Peyer's patch (tissue), 4 donors: ENCODE results near the gene SPATS2. TPM values are rescaled to one million over a fixed set of nuclear protein-coding genes. Genes with fewer than 3 reads are reported as not detected.
"Not testable (repeated sequence)": the region's sequence is repeated elsewhere in the genome, so short reads cannot be mapped to it uniquely, and the experiment has no call there.

Experiments
- DNase-seq, 3 donors: peaks; one replicate each; pipeline ENCODE4 v3.0.0-alpha.2; 2017 to 2019
- H3K27ac ChIP-seq, 4 donors: fragments of 200-600 bp; sonication (generic); one replicate each; pipeline ENCODE4 v1.5.1; 2016 to 2019
- H3K27me3 ChIP-seq, 2 donors: fragments of 200-600 bp; sonication (generic); one replicate each; pipeline ENCODE4 v1.5.1; 2019
- H3K36me3 ChIP-seq, 3 donors: fragments of 200-600 bp; sonication (generic); one replicate each; pipeline ENCODE4 v1.5.1; 2016 to 2019
- H3K4me1 ChIP-seq, 4 donors: fragments of 200-600 bp; sonication (generic); one replicate each; pipeline ENCODE4 v1.5.1; 2016 to 2019
- H3K4me3 ChIP-seq, 4 donors: fragments of 200-600 bp; sonication (generic); 1 replicate in 3 of 4; 2 replicates in 1 of 4; pipeline ENCODE4 v1.5.1; 2016 to 2019; ENCODE audit warnings: mild to moderate bottlenecking in 1 of 4
- H3K9me3 ChIP-seq, 4 donors: fragments of 200-600 bp; sonication (generic); one replicate each; pipeline ENCODE4 v1.5.1; 2016 to 2019; ENCODE audit warnings: mild to moderate bottlenecking in 1 of 4
- POLR2A ChIP-seq, 2 donors: fragments of 450-650 bp; IDR thresholded peaks; one replicate each; pipeline ENCODE4 v1.5.1; 2017; ENCODE audit warnings: antibody characterized with exemption in 2 of 2, mild to moderate bottlenecking in 2 of 2, moderate library complexity in 2 of 2
- total RNA-seq, 4 donors: library from RNA; depleted of rRNA; stranded (reverse); fragments of >200 nt; gene quantifications; one replicate each; pipeline ENCODE4 v1.1.0, GENCODE V29; 2016
- TF ChIP-seq, protein P1 (sequence below), 6 experiments: fragments of 450-650 bp in 4 of 6; fragments of 200-600 bp in 2 of 6; sonication (generic) in 1 of 6; IDR thresholded peaks; one replicate each; pipeline ENCODE4 v1.5.1; 2017 to 2019; ENCODE audit warnings: antibody characterized with exemption in 6 of 6, mild to moderate bottlenecking in 3 of 6, moderate library complexity in 1 of 6

The SPATS2 gene
- total RNA-seq, 4 donors from 2014 or later, result 20.2 to 49.5 (median 24.8) TPM

DNA sequence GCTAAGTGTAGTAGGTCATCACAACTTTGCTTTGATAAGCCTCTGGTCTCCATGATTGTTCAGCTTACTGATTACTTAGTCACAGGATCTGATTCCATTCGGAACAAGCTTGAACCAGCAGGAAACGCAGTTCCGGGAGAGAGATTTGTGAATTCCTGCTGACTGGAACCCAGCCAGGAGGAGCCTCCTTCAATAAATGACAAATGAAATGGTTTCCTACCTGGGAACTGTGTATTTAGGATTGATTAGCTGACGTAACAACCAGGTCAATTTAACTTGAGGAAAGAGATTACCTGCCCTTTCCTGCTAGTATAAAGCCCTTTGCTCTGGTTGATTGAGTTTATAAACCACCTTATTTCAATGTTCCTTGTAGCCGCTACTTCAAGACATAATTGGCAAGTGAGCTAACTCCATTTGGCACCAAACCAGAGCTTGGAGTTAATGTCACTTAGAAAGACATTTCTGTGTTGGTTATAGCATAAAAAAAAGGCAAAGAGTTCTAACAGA is 136.5 kb downstream of the SPATS2 start:
- no peak overlapping the region for H3K27ac ChIP-seq
- TF ChIP-seq, protein P1, sequence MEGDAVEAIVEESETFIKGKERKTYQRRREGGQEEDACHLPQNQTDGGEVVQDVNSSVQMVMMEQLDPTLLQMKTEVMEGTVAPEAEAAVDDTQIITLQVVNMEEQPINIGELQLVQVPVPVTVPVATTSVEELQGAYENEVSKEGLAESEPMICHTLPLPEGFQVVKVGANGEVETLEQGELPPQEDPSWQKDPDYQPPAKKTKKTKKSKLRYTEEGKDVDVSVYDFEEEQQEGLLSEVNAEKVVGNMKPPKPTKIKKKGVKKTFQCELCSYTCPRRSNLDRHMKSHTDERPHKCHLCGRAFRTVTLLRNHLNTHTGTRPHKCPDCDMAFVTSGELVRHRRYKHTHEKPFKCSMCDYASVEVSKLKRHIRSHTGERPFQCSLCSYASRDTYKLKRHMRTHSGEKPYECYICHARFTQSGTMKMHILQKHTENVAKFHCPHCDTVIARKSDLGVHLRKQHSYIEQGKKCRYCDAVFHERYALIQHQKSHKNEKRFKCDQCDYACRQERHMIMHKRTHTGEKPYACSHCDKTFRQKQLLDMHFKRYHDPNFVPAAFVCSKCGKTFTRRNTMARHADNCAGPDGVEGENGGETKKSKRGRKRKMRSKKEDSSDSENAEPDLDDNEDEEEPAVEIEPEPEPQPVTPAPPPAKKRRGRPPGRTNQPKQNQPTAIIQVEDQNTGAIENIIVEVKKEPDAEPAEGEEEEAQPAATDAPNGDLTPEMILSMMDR (IDR thresholded peaks at IDR 0.05), result no peak
- TF ChIP-seq POLR2A (IDR thresholded peaks at IDR 0.05), result no peak
- no peaks in the 10 kb centered on the region for H3K27me3 ChIP-seq
- peaks cover 0 to 14% (median 0%) of the 10 kb centered on the region in 3 donors for H3K36me3 ChIP-seq
- no peaks in the 10 kb centered on the region for H3K4me1 ChIP-seq
- H3K4me3 ChIP-seq, result no peak overlapping the region
- no peaks in the 10 kb centered on the region for H3K9me3 ChIP-seq
- no peak for DNase-seq

DNA sequence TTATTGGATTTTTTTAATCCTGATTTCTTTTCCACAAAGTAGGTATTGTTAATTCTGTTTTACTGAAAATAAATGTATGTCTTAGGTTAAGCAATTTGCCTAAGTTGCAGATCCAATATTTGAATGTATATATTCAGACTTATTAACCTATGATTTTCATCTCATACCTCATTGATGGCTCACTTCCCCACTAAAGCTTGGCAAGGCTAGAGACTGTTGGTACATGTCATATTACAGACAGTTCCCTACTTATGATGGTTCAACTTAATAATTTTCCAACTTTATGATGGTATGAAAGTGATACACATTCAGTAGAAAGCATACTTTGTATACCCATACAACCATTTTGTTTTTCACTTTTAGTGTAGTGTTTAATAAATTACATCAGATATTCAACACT is 138.4 kb downstream of the SPATS2 start:
- H3K27ac ChIP-seq, result no peak overlapping the region
- H3K36me3 ChIP-seq, result peaks cover 0 to 6% (median 0%) of the 10 kb centered on the region in 3 donors
- H3K27me3 ChIP-seq, result no peaks in the 10 kb centered on the region
- H3K4me1 ChIP-seq, result no peaks in the 10 kb centered on the region
- TF ChIP-seq POLR2A (IDR thresholded peaks at IDR 0.05), result no peak
- TF ChIP-seq, protein P1 (IDR thresholded peaks at IDR 0.05), result no peak
- H3K9me3 ChIP-seq, result no peaks in the 10 kb centered on the region
- H3K4me3 ChIP-seq, result no peak overlapping the region
- no peak for DNase-seq

DNA sequence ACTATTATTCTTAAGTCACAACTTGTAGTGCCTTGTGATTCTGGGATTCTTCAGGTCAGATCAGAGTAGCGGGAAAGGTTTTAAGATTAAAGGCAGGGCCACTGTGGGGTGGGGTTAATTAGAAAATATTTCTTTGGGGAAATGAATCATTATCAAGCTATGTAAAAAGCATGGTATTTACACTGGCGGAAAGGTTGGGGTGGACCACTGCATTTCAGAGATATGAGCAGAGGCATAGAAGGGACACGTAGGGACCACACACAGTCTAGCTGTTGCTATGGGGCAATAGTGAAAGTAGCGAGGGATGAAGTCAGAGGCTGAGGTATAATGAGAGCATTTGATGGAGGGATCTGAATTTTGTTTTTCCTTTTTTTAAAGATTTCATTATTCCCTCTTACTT is 139.9 kb downstream of the SPATS2 start:
- Histone ChIP-seq H3K27ac (no peak overlapping the region), H3K4me1 (no peaks in the 10 kb centered on the region), H3K9me3 (no peaks in the 10 kb centered on the region), H3K27me3 (no peaks in the 10 kb centered on the region), H3K4me3 (no peak overlapping the region), H3K36me3 (no peaks in the 10 kb centered on the region)
- TF ChIP-seq POLR2A (IDR thresholded peaks at IDR 0.05), result no peak
- TF ChIP-seq, protein P1 (IDR thresholded peaks at IDR 0.05), result no peak
- no peak for DNase-seq

DNA sequence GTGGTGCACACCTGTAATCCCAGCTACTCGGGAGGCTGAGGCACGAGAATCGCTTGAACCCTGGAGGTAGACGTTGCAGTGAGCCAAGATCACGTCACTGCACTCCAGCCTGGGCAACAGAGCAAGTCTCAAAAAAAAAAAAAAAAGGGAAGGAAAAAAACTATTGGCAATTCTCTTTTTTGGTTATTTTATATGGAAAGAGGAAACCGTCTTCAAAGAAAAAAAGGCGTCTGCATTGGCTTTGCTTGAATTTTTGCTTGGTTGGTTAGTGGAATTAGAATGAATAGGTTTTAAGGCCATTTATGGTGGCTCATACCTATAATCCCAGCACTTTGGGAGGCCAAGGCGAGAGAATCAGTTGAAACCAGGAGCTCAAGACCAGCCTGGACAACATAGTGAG is 142.4 kb downstream of the SPATS2 start:
- H3K36me3 ChIP-seq, H3K27ac ChIP-seq, H3K9me3 ChIP-seq, H3K4me1 ChIP-seq, H3K27me3 ChIP-seq, DNase-seq, H3K4me3 ChIP-seq: not testable (repeated sequence)

DNA sequence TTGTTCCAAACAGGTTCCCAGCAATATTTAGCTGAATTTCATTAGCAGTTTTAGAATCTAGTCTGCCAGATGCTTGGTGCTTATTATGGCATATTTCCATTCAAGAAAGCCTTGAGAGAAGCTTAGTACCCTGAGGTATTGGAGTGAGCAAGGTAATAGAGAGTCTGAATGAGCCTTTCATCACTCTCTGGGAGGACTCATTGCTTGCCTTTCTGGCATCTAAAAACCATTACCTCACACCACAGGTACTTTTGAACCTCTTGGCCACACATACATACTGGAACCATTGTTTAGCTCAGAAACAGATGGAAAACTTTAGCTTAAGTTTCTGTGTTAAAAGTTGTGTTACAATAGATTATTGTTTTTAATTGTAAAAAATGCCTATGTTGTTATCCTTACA is 144.1 kb downstream of the SPATS2 start:
- Histone ChIP-seq H3K27ac (no peak overlapping the region), H3K4me3 (no peak overlapping the region), H3K9me3 (no peaks in the 10 kb centered on the region), H3K36me3 (no peaks in the 10 kb centered on the region), H3K4me1 (no peaks in the 10 kb centered on the region), H3K27me3 (no peaks in the 10 kb centered on the region)
- no peak for DNase-seq
- no peak for TF ChIP-seq POLR2A (IDR thresholded peaks at IDR 0.05)
- TF ChIP-seq, protein P1 (IDR thresholded peaks at IDR 0.05), result no peak

DNA sequence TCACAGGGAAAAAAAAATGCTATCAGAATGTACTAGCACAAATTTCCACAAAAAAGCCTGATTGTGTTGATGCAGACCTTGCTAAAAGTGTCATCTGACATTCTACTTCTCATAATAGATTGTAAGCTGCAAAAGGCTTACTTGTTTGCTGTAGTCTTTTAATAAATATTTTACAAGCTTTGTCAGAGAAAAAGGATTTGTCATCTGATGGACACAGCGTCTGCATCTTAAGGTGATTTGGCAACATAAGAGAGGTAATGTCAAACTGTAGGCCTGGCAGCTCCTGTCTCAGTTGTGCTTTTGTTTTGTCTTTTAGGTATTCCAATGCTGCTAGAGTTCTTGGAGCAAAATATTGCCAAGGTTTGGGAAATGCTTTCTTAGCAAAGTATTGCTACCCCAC is 145.3 kb downstream of the SPATS2 start:
- no peaks in the 10 kb centered on the region for H3K9me3 ChIP-seq
- H3K27me3 ChIP-seq, result no peaks in the 10 kb centered on the region
- TF ChIP-seq POLR2A (IDR thresholded peaks at IDR 0.05), result no peak
- TF ChIP-seq, protein P1 (IDR thresholded peaks at IDR 0.05), result no peak
- H3K36me3 ChIP-seq, result no peaks in the 10 kb centered on the region
- H3K27ac ChIP-seq, result no peak overlapping the region
- no peaks in the 10 kb centered on the region for H3K4me1 ChIP-seq
- no peak for DNase-seq
- H3K4me3 ChIP-seq, result no peak overlapping the region
